ENCODE results near the gene HEXB. TPM values are rescaled to one million over a fixed set of nuclear protein-coding genes. Genes with fewer than 3 reads are reported as not detected.

HEXB gene
- total RNA-seq, 1 experiment from 2014 or later, result 56.3 TPM

- Histone ChIP-seq H3K27me3 (ENCODE audit: insufficient read depth, low read length) (peaks cover 3% of the 10 kb centered on the region; the same call in 1 of the 2 replicates), H2AFZ (ENCODE audit: low read length) (no peak overlapping the region), H4K8ac (replicated peaks; ENCODE audit: insufficient read length, low read depth, low read length) (no peak overlapping the region), H3K56ac (ENCODE audit: insufficient read length, low read depth, low read length) (no peak overlapping the region), H3K79me1 (ENCODE audit: insufficient read depth, low read depth, low read length, poor library complexity, severe bottlenecking) (no peaks in the 10 kb centered on the region), H3K4ac (ENCODE audit: low read depth, low read length) (no peak overlapping the region), H3K4me2 (ENCODE audit: insufficient read depth, insufficient read length, low read length) (peak overlapping the region; percentile 96), H3K23me2 (ENCODE audit: insufficient read length, low read depth, low read length, poor library complexity, severe bottlenecking) (peaks cover 27% of the 10 kb centered on the region), H3K18ac (ENCODE audit: insufficient read length, low read depth, low read length) (no peak overlapping the region), H4K91ac (ENCODE audit: insufficient read length, low read depth, low read length) (no peak overlapping the region), H3K9me3 (ENCODE audit: control insufficient read depth, low read depth, low read length) (no peaks in the 10 kb centered on the region), H4K5ac (ENCODE audit: insufficient read length, low read depth, low read length) (no peak overlapping the region), H2BK20ac (ENCODE audit: low read depth, low read length, poor library complexity, severe bottlenecking) (no peak overlapping the region), H2BK120ac (ENCODE audit: low read depth, low read length, poor library complexity, severe bottlenecking) (no peak overlapping the region), H3K14ac (ENCODE audit: insufficient read depth, low read length) (peak overlapping the region; percentile 26; the same call in 1 of the 2 replicates), H3K4me1 (ENCODE audit: insufficient read depth, low read length) (peaks cover 4% of the 10 kb centered on the region; the same call in 1 of the 2 replicates), H2BK12ac (ENCODE audit: insufficient read length, low read depth, low read length) (no peak overlapping the region), H3K27ac (ENCODE audit: insufficient read length, low read depth, low read length) (no peak overlapping the region), H3K79me2 (ENCODE audit: insufficient read depth, low read length) (peaks cover 2% of the 10 kb centered on the region; the same call in 1 of the 2 replicates), H2AK5ac (ENCODE audit: insufficient read length, low read length) (no peak overlapping the region), H2BK5ac (ENCODE audit: insufficient read length, low read length) (no peak overlapping the region), H3T11ph (ENCODE audit: low read length) (no peak overlapping the region), H3K23ac (ENCODE audit: insufficient read length, low read depth, low read length) (no peak overlapping the region), H3K9ac (ENCODE audit: extremely low read depth, insufficient read length, low read length) (no peak overlapping the region), H4K20me1 (ENCODE audit: control insufficient read depth, insufficient read depth, insufficient read length) (no peaks in the 10 kb centered on the region), H2BK15ac (ENCODE audit: low read depth, low read length) (no peak overlapping the region)
- Mint-ChIP-seq H3K27ac (peak overlapping the region in 1 of 3 experiments; percentile 44; a peak in 3 of 7 replicates), H3K4me1 (peaks cover 21 to 26% of the 10 kb centered on the region in 2 experiments), H3K27me3 (ENCODE audit: low read depth) (peaks cover 58% of the 10 kb centered on the region), H3K4me3 (peak overlapping the region; percentile 86 to 98), H3K36me3 (ENCODE audit: insufficient read depth in 1 of 3, low read depth in 3 of 3) (peaks cover under 1 to 8% (median under 1%) of the 10 kb centered on the region in 3 experiments; a peak in 6 of 7 replicates), H3K9me3 (no peaks in the 10 kb centered on the region)
- DNase-seq, result peak; percentile 84
- TF ChIP-seq CTCF (conservative IDR thresholded peaks at IDR 0.05), result no peak
- WGBS (ENCODE audit: extremely low coverage, insufficient read length, low lambda C conversion rate), result no CpG with 5 or more reads among the region's 47 CpGs
Observed at GRCh38 chr5:74640954-74641734, 43.9 kb upstream of the HEXB start.

Measured in H9 (cell line).